ACC112 (cell line): ENCODE results near the gene SETD3.

Experiments used
- H2AFZ ChIP-seq: fragments of 200-600 bp; sonication (generic); one replicate; pipeline ENCODE4 v1.6.0; 2017; ENCODE audit warnings: antibody characterized with exemption, low read length; ENCODE audit not compliant: unreplicated experiment
- H3K27ac ChIP-seq: fragments of 200-600 bp; sonication (generic); 2 replicates; pipeline ENCODE4 v1.5.1; 2014; ENCODE audit warnings: low read depth, mild to moderate bottlenecking, antibody characterized with exemption, low read length, moderate library complexity
- H3K27me3 ChIP-seq: fragments of 200-600 bp; sonication (generic); 2 replicates; pipeline ENCODE4 v1.6.1; 2014; ENCODE audit warnings: mild to moderate bottlenecking, antibody characterized with exemption, low read length, moderate library complexity, mixed read lengths; ENCODE audit not compliant: insufficient read depth
- H3K36me3 ChIP-seq: fragments of 200-600 bp; sonication (generic); 2 replicates; pipeline ENCODE4 v1.6.1; 2016; ENCODE audit warnings: mild to moderate bottlenecking, antibody characterized with exemption, low read length, moderate library complexity, mixed read lengths; ENCODE audit not compliant: insufficient read depth
- H3K4me1 ChIP-seq: fragments of 200-600 bp; sonication (generic); one replicate; pipeline ENCODE4 v1.6.1; 2016; ENCODE audit warnings: low read length, mixed read lengths; ENCODE audit not compliant: insufficient read depth, unreplicated experiment, control insufficient read depth
- H3K4me3 ChIP-seq: fragments of 200-600 bp; sonication (generic); 2 replicates; pipeline ENCODE4 v1.5.1; 2014; ENCODE audit warnings: mild to moderate bottlenecking, low read depth, low read length
- H3K79me2 ChIP-seq: fragments of 200-600 bp; sonication (generic); one replicate; pipeline ENCODE4 v1.6.0; 2016; ENCODE audit warnings: low read length; ENCODE audit not compliant: control insufficient read depth, unreplicated experiment, insufficient read depth

SETD3 gene

DNA sequence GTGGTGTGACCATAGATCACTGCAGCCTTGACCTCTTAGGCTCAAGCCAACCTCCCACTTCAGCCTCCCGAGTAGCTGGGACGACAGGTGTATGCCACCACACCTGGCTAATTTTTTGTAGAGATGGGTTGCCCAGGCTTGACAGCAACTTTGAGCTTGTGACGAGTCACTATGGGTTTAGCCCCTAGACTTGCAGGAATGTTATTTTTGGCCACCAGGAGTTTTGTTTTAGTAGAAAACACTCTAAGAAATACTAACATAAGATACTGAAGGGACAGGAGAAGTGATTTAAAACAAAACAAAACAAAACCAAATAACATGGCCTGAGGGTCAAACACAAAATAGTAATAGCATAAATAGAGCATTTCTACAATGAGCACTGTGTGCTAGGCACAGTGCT lies 26.4 kb downstream of the SETD3 start:
- H3K4me3 ChIP-seq = no peak overlapping the region
- peaks cover 3% of the 10 kb centered on the region; the same call in 1 of the 2 replicates for H3K36me3 ChIP-seq
- peaks cover 6% of the 10 kb centered on the region for H3K4me1 ChIP-seq
- H2AFZ ChIP-seq = no peak overlapping the region
- H3K27me3 ChIP-seq = no peaks in the 10 kb centered on the region
- H3K27ac ChIP-seq = no peak overlapping the region
- peaks cover 3% of the 10 kb centered on the region for H3K79me2 ChIP-seq

GRCh38 chr14:99452968-99453367 lies 27.7 kb downstream of the SETD3 start:
- peaks cover 3% of the 10 kb centered on the region for H3K79me2 ChIP-seq
- H3K27ac ChIP-seq = no peak overlapping the region
- no peak overlapping the region for H3K4me3 ChIP-seq

DNA sequence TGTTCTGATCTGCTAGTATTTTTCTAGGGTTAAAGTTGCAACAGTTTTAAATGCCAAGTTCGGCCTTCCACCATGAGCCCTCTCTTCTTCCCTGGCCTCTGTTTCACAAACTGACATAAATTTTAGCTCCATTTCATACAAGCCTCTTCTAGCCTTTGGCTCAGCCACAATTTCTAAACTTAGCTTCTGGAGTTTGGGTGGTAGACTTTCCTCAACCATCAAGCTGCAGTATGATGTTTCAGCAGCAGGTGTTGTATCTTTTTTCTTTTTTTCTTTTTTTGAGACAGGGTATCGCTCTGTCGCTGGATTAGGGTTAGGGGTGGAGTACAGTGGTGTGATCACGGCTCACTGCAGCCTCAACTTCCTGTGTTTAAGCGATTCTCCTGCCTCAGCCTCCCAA lies 29.4 kb downstream of the SETD3 start:
- no peak overlapping the region for H3K27ac ChIP-seq
- H3K27me3 ChIP-seq = no peaks in the 10 kb centered on the region
- H3K36me3 ChIP-seq = peaks cover 11% of the 10 kb centered on the region
- H3K4me3 ChIP-seq = no peak overlapping the region
- peaks cover 6% of the 10 kb centered on the region for H3K4me1 ChIP-seq
- no peak overlapping the region for H2AFZ ChIP-seq
- H3K79me2 ChIP-seq = peaks cover 3% of the 10 kb centered on the region

More at GRCh38 chr14:99452968-99453367, 27.7 kb downstream of the SETD3 start:
- Histone ChIP-seq H3K4me1 (peaks cover 6% of the 10 kb centered on the region), H2AFZ (no peak overlapping the region), H3K36me3 (peaks cover 9% of the 10 kb centered on the region), H3K27me3 (no peaks in the 10 kb centered on the region)

DNA sequence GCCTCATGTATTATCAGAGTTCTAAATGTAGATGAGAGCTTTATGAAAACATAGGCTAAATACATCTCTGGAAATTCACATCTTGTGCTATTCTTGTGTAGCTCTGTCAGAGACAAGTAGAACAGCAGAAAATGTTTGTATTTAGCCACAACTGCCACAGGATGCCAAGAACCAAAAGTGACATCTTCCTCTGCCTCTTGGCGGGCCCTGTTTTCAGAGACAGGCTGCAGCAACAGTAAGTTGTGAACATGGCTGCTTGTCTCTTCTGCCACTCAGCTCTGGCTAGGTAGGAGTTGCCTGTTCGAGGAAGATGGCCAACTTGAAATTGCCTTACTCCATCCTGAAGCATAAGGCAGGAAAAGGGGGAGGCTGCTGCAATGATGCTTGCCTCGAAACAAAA lies 30.4 kb downstream of the SETD3 start:
- H3K79me2 ChIP-seq = peaks cover 3% of the 10 kb centered on the region
- H3K4me1 ChIP-seq = peaks cover 6% of the 10 kb centered on the region
- peaks cover 11% of the 10 kb centered on the region for H3K36me3 ChIP-seq
- no peaks in the 10 kb centered on the region for H3K27me3 ChIP-seq
- H3K4me3 ChIP-seq = no peak overlapping the region
- no peak overlapping the region for H3K27ac ChIP-seq
- H2AFZ ChIP-seq = no peak overlapping the region

- Histone ChIP-seq H3K79me2 (no peaks in the 10 kb centered on the region), H2AFZ (no peak overlapping the region), H3K36me3 (peaks cover 11% of the 10 kb centered on the region), H3K27ac (no peak overlapping the region), H3K27me3 (no peaks in the 10 kb centered on the region), H3K4me3 (no peak overlapping the region), H3K4me1 (no peaks in the 10 kb centered on the region)
Observed at GRCh38 chr14:99447739-99448138, 32.9 kb downstream of the SETD3 start.

DNA sequence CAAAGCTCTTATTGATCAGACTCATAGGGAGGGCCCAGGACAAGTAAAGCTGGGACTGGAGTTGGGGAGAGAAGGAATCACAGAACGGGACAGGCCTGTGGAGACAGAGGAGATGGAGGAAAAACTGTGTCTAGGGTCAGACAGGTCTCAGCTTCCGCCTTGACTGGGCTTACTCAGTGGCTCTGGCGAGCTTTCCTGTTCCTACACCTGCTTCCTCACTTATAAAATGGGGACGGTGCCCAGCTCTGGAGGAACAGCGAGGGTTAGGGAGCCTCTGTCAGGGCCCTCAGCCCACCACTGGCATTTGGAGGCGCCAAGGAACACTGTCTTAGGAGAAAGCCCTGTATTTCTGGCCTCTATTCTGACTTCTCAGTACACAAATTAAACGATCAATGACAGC lies 34.7 kb downstream of the SETD3 start:
- H3K4me1 ChIP-seq = no peaks in the 10 kb centered on the region
- no peaks in the 10 kb centered on the region for H3K27me3 ChIP-seq
- H3K27ac ChIP-seq = no peak overlapping the region
- no peak overlapping the region for H3K4me3 ChIP-seq
- H3K79me2 ChIP-seq = no peaks in the 10 kb centered on the region
- H2AFZ ChIP-seq = no peak overlapping the region
- H3K36me3 ChIP-seq = peaks cover 11% of the 10 kb centered on the region

- Histone ChIP-seq H3K36me3 (0 out of 2 replicates have a peak, but pooled peaks cover 5% of the 10 kb centered on the region), H3K79me2 (no peaks in the 10 kb centered on the region), H3K27ac (no peak overlapping the region), H3K4me1 (no peaks in the 10 kb centered on the region), H2AFZ (no peak overlapping the region), H3K27me3 (no peaks in the 10 kb centered on the region), H3K4me3 (no peak overlapping the region)
Observed at GRCh38 chr14:99441918-99442317, 38.7 kb downstream of the SETD3 start.

DNA sequence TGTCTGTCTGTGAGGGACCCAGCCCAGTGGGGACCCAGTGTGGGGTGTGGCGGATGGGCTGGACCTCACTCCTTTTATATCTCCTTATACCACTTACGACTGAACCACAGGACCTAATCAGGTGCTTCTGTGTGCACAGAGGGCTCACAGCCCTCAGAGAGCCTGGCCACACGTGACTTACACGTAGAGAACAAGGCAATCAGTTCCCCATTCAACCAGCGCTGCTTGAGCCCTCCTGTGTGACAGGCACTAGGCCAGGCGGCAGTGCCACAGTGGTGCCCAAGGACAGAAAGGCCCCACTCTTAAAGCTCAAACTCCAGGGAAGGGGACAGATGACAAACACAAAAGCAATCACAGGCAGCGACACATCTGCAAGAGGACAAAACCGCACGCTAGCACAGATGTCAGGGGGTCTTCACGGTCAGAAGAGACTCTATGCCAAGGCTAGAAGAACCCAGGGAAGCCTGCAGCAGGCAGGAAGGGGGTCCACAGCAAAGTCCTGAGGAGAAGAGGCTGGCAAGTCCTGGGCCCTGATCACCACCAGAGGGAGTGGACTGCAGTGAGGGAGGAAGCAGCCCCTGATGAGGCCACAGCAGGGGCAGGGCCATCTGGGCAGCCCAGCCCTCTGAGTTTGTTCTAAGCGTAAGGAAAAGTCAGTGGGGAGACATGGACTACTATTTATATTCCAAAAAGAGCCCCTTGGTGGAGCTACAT lies 39.3 kb downstream of the SETD3 start:
- Histone ChIP-seq H3K36me3 (0 out of 2 replicates have a peak, but pooled peaks cover 5% of the 10 kb centered on the region), H3K4me3 (no peak overlapping the region), H3K79me2 (no peaks in the 10 kb centered on the region), H3K27me3 (no peaks in the 10 kb centered on the region), H3K27ac (no peak overlapping the region), H3K4me1 (no peaks in the 10 kb centered on the region), H2AFZ (no peak overlapping the region)

GRCh38 chr14:99440278-99440677 lies 40.4 kb downstream of the SETD3 start:
- H2AFZ ChIP-seq = no peak overlapping the region
- 0 out of 2 replicates have a peak, but pooled peaks cover 5% of the 10 kb centered on the region for H3K36me3 ChIP-seq
- no peaks in the 10 kb centered on the region for H3K4me1 ChIP-seq
- H3K27me3 ChIP-seq = no peaks in the 10 kb centered on the region
- no peak overlapping the region for H3K27ac ChIP-seq
- H3K4me3 ChIP-seq = no peak overlapping the region
- no peaks in the 10 kb centered on the region for H3K79me2 ChIP-seq

- no peak overlapping the region for H2AFZ ChIP-seq
- 0 out of 2 replicates have a peak, but pooled peaks cover 5% of the 10 kb centered on the region for H3K36me3 ChIP-seq
- H3K79me2 ChIP-seq = no peaks in the 10 kb centered on the region
- H3K27me3 ChIP-seq = no peaks in the 10 kb centered on the region
- H3K4me3 ChIP-seq = no peak overlapping the region
- H3K27ac ChIP-seq = no peak overlapping the region
- H3K4me1 ChIP-seq = no peaks in the 10 kb centered on the region
Observed at GRCh38 chr14:99437706-99438105, 43.0 kb downstream of the SETD3 start.
